ENCODE results near the gene MKLN1. TPM values are rescaled to one million over a fixed set of nuclear protein-coding genes. Genes with fewer than 3 reads are reported as not detected.
"Not testable (repeated sequence)": the region's sequence is repeated elsewhere in the genome, so short reads cannot be mapped to it uniquely, and the experiment has no call there.

The MKLN1 gene
- polyA plus RNA-seq, 3 donors = 40.1 to 43.1 (median 41.5) TPM

- DNase-seq (ENCODE audit: low read depth in 3 of 3, low spot score in 2 of 3) = no peak
Measured at GRCh38 chr7:131455546-131455945, 127.9 kb downstream of the MKLN1 start.

- DNase-seq (ENCODE audit: low read depth in 3 of 3, low spot score in 2 of 3) = no peak
Measured at GRCh38 chr7:131456338-131456737, 128.7 kb downstream of the MKLN1 start.

- no peak for DNase-seq (ENCODE audit: low read depth in 3 of 3, low spot score in 2 of 3)
Measured at GRCh38 chr7:131459256-131459655, 131.6 kb downstream of the MKLN1 start.

GRCh38 chr7:131462059-131462458 lies 134.4 kb downstream of the MKLN1 start:
- DNase-seq (ENCODE audit: low read depth in 3 of 3, low spot score in 2 of 3) = no peak

GRCh38 chr7:131462715-131463114 lies 135.0 kb downstream of the MKLN1 start:
- not testable (repeated sequence) for DNase-seq (ENCODE audit: low read depth in 3 of 3, low spot score in 2 of 3)

GRCh38 chr7:131466735-131467365 lies 139.2 kb downstream of the MKLN1 start:
- no peak for DNase-seq (ENCODE audit: low read depth in 3 of 3, low spot score in 2 of 3)

- no peak for DNase-seq (ENCODE audit: low read depth in 3 of 3, low spot score in 2 of 3)
Measured at GRCh38 chr7:131467788-131468187, 140.1 kb downstream of the MKLN1 start.

GRCh38 chr7:131471250-131472004 lies 143.8 kb downstream of the MKLN1 start:
- DNase-seq (ENCODE audit: low read depth in 3 of 3, low spot score in 2 of 3) = no peak

GRCh38 chr7:131476740-131477139 lies 149.1 kb downstream of the MKLN1 start:
- no peak for DNase-seq (ENCODE audit: low read depth in 3 of 3, low spot score in 2 of 3)

GRCh38 chr7:131480384-131481315 lies 153.0 kb downstream of the MKLN1 start:
- DNase-seq (ENCODE audit: low read depth in 3 of 3, low spot score in 2 of 3) = no peak

- DNase-seq (ENCODE audit: low read depth in 3 of 3, low spot score in 2 of 3) = no peak
Measured at GRCh38 chr7:131482800-131483199, 155.1 kb downstream of the MKLN1 start.

GRCh38 chr7:131483586-131483985 lies 155.9 kb downstream of the MKLN1 start:
- DNase-seq (ENCODE audit: low read depth in 3 of 3, low spot score in 2 of 3) = no peak

- DNase-seq (ENCODE audit: low read depth in 3 of 3, low spot score in 2 of 3) = no peak
Measured at GRCh38 chr7:131486346-131486745, 158.7 kb downstream of the MKLN1 start.

GRCh38 chr7:131487217-131487616 lies 159.5 kb downstream of the MKLN1 start:
- DNase-seq (ENCODE audit: low read depth in 3 of 3, low spot score in 2 of 3) = no peak

- no peak for DNase-seq (ENCODE audit: low read depth in 3 of 3, low spot score in 2 of 3)
Measured at GRCh38 chr7:131488361-131488760, 160.7 kb downstream of the MKLN1 start.

- no peak for DNase-seq (ENCODE audit: low read depth in 3 of 3, low spot score in 2 of 3)
Measured at GRCh38 chr7:131489196-131489595, 161.5 kb downstream of the MKLN1 start.

- DNase-seq (ENCODE audit: low read depth in 3 of 3, low spot score in 2 of 3) = no peak
Measured at GRCh38 chr7:131489881-131490280, 162.2 kb downstream of the MKLN1 start.

GRCh38 chr7:131493081-131493480 lies 165.4 kb downstream of the MKLN1 start:
- no peak for DNase-seq (ENCODE audit: low read depth in 3 of 3, low spot score in 2 of 3)

- DNase-seq (ENCODE audit: low read depth in 3 of 3, low spot score in 2 of 3) = no peak
Measured at GRCh38 chr7:131493581-131493980, 165.9 kb downstream of the MKLN1 start.

- no peak for DNase-seq (ENCODE audit: low read depth in 3 of 3, low spot score in 2 of 3)
Measured at GRCh38 chr7:131494182-131494581, 166.5 kb downstream of the MKLN1 start.
